HFFc6 (cell line): ENCODE measurements around the gene GRM5. TPM values are rescaled to one million over a fixed set of nuclear protein-coding genes. Genes with fewer than 3 reads are reported as not detected.

ENCODE experiments used
- DNase-seq: peaks from one replicate; pipeline ENCODE4 v3.0.0-alpha.2; 2018
- H3K27ac Mint-ChIP-seq: 2 replicates; pipeline ENCODE4 v1.8.0; 2020; ENCODE audit warnings: mild to moderate bottlenecking, mixed read lengths
- H3K27me3 Mint-ChIP-seq: 2 replicates; pipeline ENCODE4 v1.8.0; 2021; ENCODE audit warnings: mild to moderate bottlenecking, moderate library complexity, mixed read lengths; ENCODE audit not compliant: insufficient read depth
- H3K36me3 Mint-ChIP-seq: 2 replicates; pipeline ENCODE4 v1.8.0; 2021; ENCODE audit warnings: low read depth, mixed read lengths
- H3K4me1 Mint-ChIP-seq: 2 replicates; pipeline ENCODE4 v1.8.0; 2020; ENCODE audit warnings: low read depth, mixed read lengths
- H3K4me3 Mint-ChIP-seq: 2 replicates; pipeline ENCODE4 v1.8.0; 2020; ENCODE audit warnings: mild to moderate bottlenecking, moderate library complexity, mixed read lengths
- H3K9me3 Mint-ChIP-seq: 2 replicates; pipeline ENCODE4 v1.8.0; 2020; ENCODE audit warnings: mild to moderate bottlenecking, mixed read lengths
- total RNA-seq, 6 experiments: library from RNA; stranded (reverse); fragmentation: NEBNext Ultra II Directional; extraction: Animal tissue kit (Norgen Biotek cat#: 25700); gene quantifications; 2 replicates in 1 of 6; 3 replicates in 5 of 6; pipeline ENCODE4 v1.2.3, GENCODE V29; 2021
- TF ChIP-seq, protein P1 (sequence below): fragments of 200-600 bp; sonication (generic); IDR thresholded peaks from 2 replicates; pipeline ENCODE4 v1.5.0; 2021; ENCODE audit warnings: antibody characterized with exemption, mild to moderate bottlenecking

GRM5 gene
- total RNA-seq, 6 experiments from 2014 or later, result 0.12 TPM; not detected in 5

GRCh38 chr11:88495836-88496235 lies 569.9 kb downstream of the GRM5 start:
- H3K36me3 Mint-ChIP-seq, result no peaks in the 10 kb centered on the region

GRCh38 chr11:88494848-88495247 lies 570.9 kb downstream of the GRM5 start:
- H3K27ac Mint-ChIP-seq, result no peak overlapping the region
- H3K27me3 Mint-ChIP-seq, result no peaks in the 10 kb centered on the region; the same call in 1 of the 2 replicates
- no peaks in the 10 kb centered on the region for H3K36me3 Mint-ChIP-seq
- no peaks in the 10 kb centered on the region for H3K9me3 Mint-ChIP-seq
- no peak overlapping the region for H3K4me3 Mint-ChIP-seq
- peaks cover under 1% of the 10 kb centered on the region; the same call in 1 of the 2 replicates for H3K4me1 Mint-ChIP-seq
- TF ChIP-seq, protein P1, sequence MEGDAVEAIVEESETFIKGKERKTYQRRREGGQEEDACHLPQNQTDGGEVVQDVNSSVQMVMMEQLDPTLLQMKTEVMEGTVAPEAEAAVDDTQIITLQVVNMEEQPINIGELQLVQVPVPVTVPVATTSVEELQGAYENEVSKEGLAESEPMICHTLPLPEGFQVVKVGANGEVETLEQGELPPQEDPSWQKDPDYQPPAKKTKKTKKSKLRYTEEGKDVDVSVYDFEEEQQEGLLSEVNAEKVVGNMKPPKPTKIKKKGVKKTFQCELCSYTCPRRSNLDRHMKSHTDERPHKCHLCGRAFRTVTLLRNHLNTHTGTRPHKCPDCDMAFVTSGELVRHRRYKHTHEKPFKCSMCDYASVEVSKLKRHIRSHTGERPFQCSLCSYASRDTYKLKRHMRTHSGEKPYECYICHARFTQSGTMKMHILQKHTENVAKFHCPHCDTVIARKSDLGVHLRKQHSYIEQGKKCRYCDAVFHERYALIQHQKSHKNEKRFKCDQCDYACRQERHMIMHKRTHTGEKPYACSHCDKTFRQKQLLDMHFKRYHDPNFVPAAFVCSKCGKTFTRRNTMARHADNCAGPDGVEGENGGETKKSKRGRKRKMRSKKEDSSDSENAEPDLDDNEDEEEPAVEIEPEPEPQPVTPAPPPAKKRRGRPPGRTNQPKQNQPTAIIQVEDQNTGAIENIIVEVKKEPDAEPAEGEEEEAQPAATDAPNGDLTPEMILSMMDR, result no peak
- no peak for DNase-seq

More at GRCh38 chr11:88495836-88496235, 569.9 kb downstream of the GRM5 start:
- DNase-seq, result no peak
- Mint-ChIP-seq H3K4me1 (no peaks in the 10 kb centered on the region), H3K27me3 (no peaks in the 10 kb centered on the region; the same call in 1 of the 2 replicates), H3K27ac (no peak overlapping the region), H3K9me3 (no peaks in the 10 kb centered on the region), H3K4me3 (no peak overlapping the region)
- TF ChIP-seq, protein P1, result no peak

GRCh38 chr11:88491674-88492073 lies 574.1 kb downstream of the GRM5 start:
- Mint-ChIP-seq H3K4me1 (peaks cover 17% of the 10 kb centered on the region), H3K4me3 (no peak overlapping the region), H3K9me3 (no peaks in the 10 kb centered on the region), H3K27ac (no peak overlapping the region), H3K27me3 (no peaks in the 10 kb centered on the region; the same call in 1 of the 2 replicates), H3K36me3 (no peaks in the 10 kb centered on the region)
- TF ChIP-seq, protein P1, result no peak
- DNase-seq, result no peak

DNA sequence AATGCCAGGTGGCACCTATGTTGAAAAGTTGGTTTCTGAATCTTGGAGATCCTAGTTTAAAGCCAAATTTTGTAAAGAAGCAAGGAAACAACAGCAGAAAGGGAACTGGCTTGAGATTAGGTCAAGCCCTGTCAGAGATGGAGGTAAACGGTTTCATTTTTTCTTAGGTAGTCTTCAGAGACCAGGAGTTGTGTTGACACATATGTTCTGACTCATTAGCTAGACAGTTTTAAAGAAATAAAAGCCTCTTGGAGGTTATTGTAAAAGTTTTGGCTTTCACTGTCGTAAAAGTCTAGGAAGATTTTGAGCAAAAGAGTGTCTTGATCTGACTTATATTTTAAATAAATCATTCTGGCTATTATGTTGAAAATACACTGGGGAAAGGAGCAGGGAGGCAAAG lies 576.8 kb downstream of the GRM5 start:
- TF ChIP-seq, protein P1, result no peak
- peaks cover 38% of the 10 kb centered on the region for H3K4me1 Mint-ChIP-seq
- no peak for DNase-seq
- no peaks in the 10 kb centered on the region for H3K9me3 Mint-ChIP-seq
- H3K4me3 Mint-ChIP-seq, result no peak overlapping the region
- H3K27ac Mint-ChIP-seq, result no peak overlapping the region
- no peaks in the 10 kb centered on the region for H3K36me3 Mint-ChIP-seq
- H3K27me3 Mint-ChIP-seq, result no peaks in the 10 kb centered on the region; the same call in 1 of the 2 replicates

- no peak overlapping the region for H3K27ac Mint-ChIP-seq
- no peaks in the 10 kb centered on the region; the same call in 1 of the 2 replicates for H3K27me3 Mint-ChIP-seq
- no peak overlapping the region for H3K4me3 Mint-ChIP-seq
- no peaks in the 10 kb centered on the region for H3K36me3 Mint-ChIP-seq
- DNase-seq, result no peak
- peaks cover 51% of the 10 kb centered on the region for H3K4me1 Mint-ChIP-seq
- no peaks in the 10 kb centered on the region for H3K9me3 Mint-ChIP-seq
- TF ChIP-seq, protein P1, result no peak
Measured at GRCh38 chr11:88487646-88488045, 578.1 kb downstream of the GRM5 start.
